MCF 10A (cell line): ENCODE measurements around the gene EFCC1. TPM values are rescaled to one million over a fixed set of nuclear protein-coding genes. Genes with fewer than 3 reads are reported as not detected.

ENCODE experiments used
- BruUV-seq: library from RNA; stranded (reverse); fragments of 400-500 nt; replicated peaks from 2 replicates; lab custom pipeline; 2021; lab: Mats Ljungman, UMichigan
- CTCF ChIA-PET: fragments of 300-600 bp; sonication (Branson Sonifier 250); formaldehyde crosslinking; extraction: SDS; loops from one replicate; lab custom pipeline; 2021; ENCODE audit warnings: antibody characterized with exemption, inconsistent platforms; lab: Yijun Ruan, JAX
- POLR2A ChIA-PET: fragments of 300-600, 350-650 bp; sonication (Branson Sonifier 250); formaldehyde crosslinking; extraction: SDS; loops from one replicate; lab custom pipeline; 2020; ENCODE audit warnings: antibody characterized with exemption, inconsistent platforms; lab: Yijun Ruan, JAX
- DNase-seq: peaks from one replicate; pipeline ENCODE4 v3.0.0-alpha.2; 2018; ENCODE audit not compliant: unreplicated experiment
- H3K27ac Mint-ChIP-seq: one replicate; pipeline ENCODE4 v1.8.0; 2022; ENCODE audit warnings: mild to moderate bottlenecking, low read depth, mixed read lengths; ENCODE audit not compliant: unreplicated experiment
- H3K27me3 Mint-ChIP-seq: one replicate; pipeline ENCODE4 v1.8.0; 2022; ENCODE audit warnings: mixed read lengths; ENCODE audit not compliant: insufficient read depth, unreplicated experiment
- H3K36me3 Mint-ChIP-seq: one replicate; pipeline ENCODE4 v1.8.0; 2022; ENCODE audit warnings: mild to moderate bottlenecking, moderate library complexity, mixed read lengths; ENCODE audit not compliant: insufficient read depth, unreplicated experiment
- H3K4me1 Mint-ChIP-seq: one replicate; pipeline ENCODE4 v1.8.0; 2022; ENCODE audit warnings: mixed read lengths; ENCODE audit not compliant: insufficient read depth, unreplicated experiment
- H3K4me3 Mint-ChIP-seq: one replicate; pipeline ENCODE4 v1.8.0; 2022; ENCODE audit warnings: mild to moderate bottlenecking, moderate library complexity, mixed read lengths; ENCODE audit not compliant: unreplicated experiment
- H3K9me3 Mint-ChIP-seq: one replicate; pipeline ENCODE4 v1.8.0; 2022; ENCODE audit warnings: mixed read lengths; ENCODE audit not compliant: unreplicated experiment
- CTCF ChIP-seq: fragments of 200-600 bp; IDR thresholded peaks from one replicate; pipeline ENCODE4 v1.8.0; 2022; ENCODE audit warnings: antibody characterized with exemption, mild to moderate bottlenecking; ENCODE audit not compliant: unreplicated experiment
- intact Hi-C: fragments of 100-400 bp; cut with micrococcal nuclease; formaldehyde crosslinking; loops from 2 replicates; pipeline ENCODE4 v1.14.1; 2022
- total RNA-seq: library from RNA; stranded (reverse); gene quantifications from 2 replicates; pipeline ENCODE4 v1.2.3, GENCODE V29; 2022

Gene EFCC1
- total RNA-seq, 1 experiment from 2014 or later, result not detected

- H3K27me3 Mint-ChIP-seq, result peaks cover 10% of the 10 kb centered on the region
- no TSS peak for BruUV-seq
- H3K27ac Mint-ChIP-seq, result no peak overlapping the region
- peaks cover 9% of the 10 kb centered on the region for H3K4me1 Mint-ChIP-seq
- H3K4me3 Mint-ChIP-seq, result no peak overlapping the region
- no peak for DNase-seq
- ChIA-PET POLR2A (interaction anchor here (0.6 to 1.0 kb wide), 3 partner anchors 9 to 199 kb away, joined by 3 read pairs; partner anchors contain the start of gene CFAP92), CTCF (no interaction called here)
- no peaks in the 10 kb centered on the region for H3K9me3 Mint-ChIP-seq
- no peaks in the 10 kb centered on the region for H3K36me3 Mint-ChIP-seq
- intact Hi-C loops, result no loop called here
- no peak for TF ChIP-seq CTCF
Measured at GRCh38 chr3:128984596-128984995, 16.5 kb upstream of the EFCC1 start.

- TF ChIP-seq CTCF, result no peak
- POLR2A ChIA-PET, result no interaction called here
- Mint-ChIP-seq H3K4me3 (no peak overlapping the region), H3K27ac (no peak overlapping the region), H3K27me3 (no peaks in the 10 kb centered on the region), H3K4me1 (peaks cover 9% of the 10 kb centered on the region), H3K9me3 (no peaks in the 10 kb centered on the region), H3K36me3 (no peaks in the 10 kb centered on the region)
- CTCF ChIA-PET, result interaction anchor here (0.5 to 2.9 kb wide), 4 partner anchors 9 to 370 kb away, joined by 3 to 12 read pairs (median 4); no protein-coding TSS in a partner anchor
- intact Hi-C loops, result no loop called here
- BruUV-seq, result no TSS peak
- DNase-seq, result no peak
Measured at GRCh38 chr3:128987302-128988100, 13.6 kb upstream of the EFCC1 start.

- H3K27me3 Mint-ChIP-seq, result no peaks in the 10 kb centered on the region
- POLR2A ChIA-PET, result no interaction called here
- H3K4me1 Mint-ChIP-seq, result peaks cover 9% of the 10 kb centered on the region
- BruUV-seq, result no TSS peak
- no peak for DNase-seq
- intact Hi-C loops, result no loop called here
- no peaks in the 10 kb centered on the region for H3K9me3 Mint-ChIP-seq
- no peak overlapping the region for H3K4me3 Mint-ChIP-seq
- no peak for TF ChIP-seq CTCF
- H3K27ac Mint-ChIP-seq, result no peak overlapping the region
- CTCF ChIA-PET, result interaction anchor here (2.9 kb wide), 1 partner anchor 18 kb away, joined by 12 read pairs; no protein-coding TSS in a partner anchor
- no peaks in the 10 kb centered on the region for H3K36me3 Mint-ChIP-seq
Measured at GRCh38 chr3:128988286-128988685, 12.8 kb upstream of the EFCC1 start.

GRCh38 chr3:128991355-128991895, 9.7 kb upstream of the EFCC1 start:
- ChIA-PET CTCF (no interaction called here), POLR2A (no interaction called here)
- intact Hi-C loops, result no loop called here
- Mint-ChIP-seq H3K9me3 (no peaks in the 10 kb centered on the region), H3K36me3 (no peaks in the 10 kb centered on the region), H3K4me1 (no peaks in the 10 kb centered on the region), H3K4me3 (no peak overlapping the region), H3K27me3 (no peaks in the 10 kb centered on the region), H3K27ac (no peak overlapping the region)
- no peak for TF ChIP-seq CTCF
- no peak for DNase-seq
- BruUV-seq, result no TSS peak
